HG02623 (cell line): ENCODE data around the gene TBX6.
"Not testable (repeated sequence)": the region's sequence is repeated elsewhere in the genome, so short reads cannot be mapped to it uniquely, and the experiment has no call there.

Experiments used
- ATAC-seq: cut with Tn5 transposase; IDR thresholded peaks from one replicate; pipeline ENCODE4 v1.9.1; 2021; ENCODE audit warnings: moderate library complexity; ENCODE audit not compliant: unreplicated experiment

Gene TBX6

DNA sequence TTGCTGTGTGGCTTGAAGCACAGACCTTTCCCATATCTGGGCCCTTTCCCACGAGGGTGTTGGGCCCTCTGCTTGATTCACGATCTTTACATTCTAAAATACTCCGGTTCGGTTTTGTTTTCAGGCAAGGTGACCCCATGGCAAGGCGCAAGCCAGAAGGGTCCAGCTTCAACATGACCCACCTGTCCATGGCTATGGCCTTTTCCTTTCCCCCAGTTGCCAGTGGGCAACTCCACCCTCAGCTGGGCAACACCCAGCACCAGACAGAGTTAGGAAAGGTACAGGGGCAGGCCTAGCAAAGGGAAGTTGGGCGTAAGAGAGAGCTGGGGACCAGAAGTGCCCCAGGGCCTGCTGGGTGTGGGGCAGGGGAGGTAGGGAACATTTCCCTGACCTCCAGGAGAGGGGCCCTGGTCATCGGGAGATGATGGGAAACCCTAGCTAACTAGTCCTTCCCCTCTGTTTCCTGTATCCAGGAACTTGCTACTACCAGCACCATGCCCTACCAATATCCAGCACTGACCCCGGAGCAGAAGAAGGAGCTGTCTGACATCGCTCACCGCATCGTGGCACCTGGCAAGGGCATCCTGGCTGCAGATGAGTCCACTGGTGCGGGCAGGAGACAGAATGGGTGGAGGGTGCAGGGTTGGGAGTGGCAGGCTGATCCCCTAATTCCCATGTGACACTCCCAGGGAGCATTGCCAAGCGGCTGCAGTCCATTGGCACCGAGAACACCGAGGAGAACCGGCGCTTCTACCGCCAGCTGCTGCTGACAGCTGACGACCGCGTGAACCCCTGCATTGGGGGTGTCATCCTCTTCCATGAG, 24.8 kb downstream of the TBX6 start:
- ATAC-seq, result no peak

- peak; percentile 1 for ATAC-seq
Observed at GRCh38 chr16:30065943-30066760, 25.6 kb downstream of the TBX6 start.

DNA sequence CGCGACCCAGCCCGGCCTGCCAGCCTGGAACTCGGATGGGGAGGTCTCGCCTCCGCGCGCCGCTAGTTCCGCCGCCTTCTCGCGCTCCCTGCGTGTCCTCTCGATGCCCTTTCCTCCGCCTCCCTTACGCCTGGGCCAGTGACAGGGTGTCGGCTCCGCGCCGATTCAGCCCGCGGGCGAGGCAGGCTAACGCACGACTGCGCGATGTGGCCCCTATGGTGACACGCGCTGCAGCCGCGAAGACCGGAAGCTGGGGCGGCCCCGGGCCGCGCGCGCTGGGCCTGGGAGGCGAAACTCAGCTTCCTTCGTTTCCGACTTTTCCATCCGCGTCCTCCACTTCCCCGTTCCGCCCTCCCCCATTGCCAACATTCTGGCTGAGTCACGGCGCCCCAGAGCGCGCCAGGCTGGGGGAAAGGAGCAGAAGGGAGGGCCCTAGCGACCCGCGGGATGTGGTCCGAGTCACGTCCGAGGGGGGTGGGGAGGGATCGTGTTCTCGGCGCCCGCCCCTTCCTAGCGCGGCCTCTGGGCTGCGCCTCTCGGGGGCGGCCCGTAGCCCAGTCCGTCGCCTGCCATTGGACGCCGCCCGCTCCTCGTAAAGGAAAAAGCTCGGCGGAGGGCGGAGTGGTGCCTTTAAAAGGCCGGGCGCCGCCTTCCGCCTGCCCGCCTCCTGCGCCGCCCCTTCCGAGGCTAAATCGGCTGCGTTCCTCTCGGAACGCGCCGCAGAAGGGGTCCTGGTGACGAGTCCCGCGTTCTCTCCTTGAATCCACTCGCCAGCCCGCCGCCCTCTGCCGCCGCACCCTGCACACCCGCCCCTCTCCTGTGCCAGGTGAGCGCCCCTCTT, 26.4 kb downstream of the TBX6 start, which contains the start of gene ALDOA:
ALDOA (plus strand) TSS at position 659 of the 841 bp plus-strand sequence. CDS start 1,138 bp downstream, outside the sequence.
- peak; percentile 73 for ATAC-seq

GRCh38 chr16:30064729-30065101, 27.0 kb downstream of the TBX6 start:
- no peak for ATAC-seq

- no peak for ATAC-seq
Observed at GRCh38 chr16:30063893-30064728, 27.6 kb downstream of the TBX6 start.

DNA sequence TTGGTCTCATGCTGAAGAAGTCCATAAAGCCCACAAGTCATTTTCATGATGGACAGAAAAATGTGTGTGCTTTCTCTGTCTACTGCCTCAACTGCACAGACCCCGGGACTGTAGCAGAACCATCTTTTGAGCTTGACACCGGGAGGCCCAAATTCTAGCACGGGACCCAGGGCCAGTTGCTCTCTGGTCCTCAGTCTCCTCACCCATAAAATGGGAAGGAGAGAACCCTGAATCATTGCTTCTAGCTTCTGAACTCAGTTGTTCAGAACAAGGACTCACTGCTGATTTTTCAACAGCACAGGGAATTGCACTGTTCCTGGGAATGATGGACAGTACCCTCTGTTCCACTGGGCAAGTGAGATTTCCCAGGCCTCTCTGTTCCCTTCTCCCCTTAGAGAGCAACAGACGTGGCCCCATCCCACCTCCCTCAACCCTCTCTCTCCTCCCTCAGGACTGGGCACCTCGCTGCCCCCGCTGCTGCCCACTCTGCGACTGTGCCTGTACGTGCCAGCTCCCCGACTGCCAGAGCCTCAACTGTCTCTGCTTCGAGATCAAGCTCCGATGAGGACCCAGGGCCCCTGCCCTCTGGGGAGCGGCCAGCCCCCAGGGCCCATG, 28.3 kb downstream of the TBX6 start:
- no peak for ATAC-seq

GRCh38 chr16:30060836-30061554, 30.7 kb downstream of the TBX6 start:
- ATAC-seq, result no peak

- no peak for ATAC-seq
Observed at GRCh38 chr16:30060346-30060745, 31.4 kb downstream of the TBX6 start.

DNA sequence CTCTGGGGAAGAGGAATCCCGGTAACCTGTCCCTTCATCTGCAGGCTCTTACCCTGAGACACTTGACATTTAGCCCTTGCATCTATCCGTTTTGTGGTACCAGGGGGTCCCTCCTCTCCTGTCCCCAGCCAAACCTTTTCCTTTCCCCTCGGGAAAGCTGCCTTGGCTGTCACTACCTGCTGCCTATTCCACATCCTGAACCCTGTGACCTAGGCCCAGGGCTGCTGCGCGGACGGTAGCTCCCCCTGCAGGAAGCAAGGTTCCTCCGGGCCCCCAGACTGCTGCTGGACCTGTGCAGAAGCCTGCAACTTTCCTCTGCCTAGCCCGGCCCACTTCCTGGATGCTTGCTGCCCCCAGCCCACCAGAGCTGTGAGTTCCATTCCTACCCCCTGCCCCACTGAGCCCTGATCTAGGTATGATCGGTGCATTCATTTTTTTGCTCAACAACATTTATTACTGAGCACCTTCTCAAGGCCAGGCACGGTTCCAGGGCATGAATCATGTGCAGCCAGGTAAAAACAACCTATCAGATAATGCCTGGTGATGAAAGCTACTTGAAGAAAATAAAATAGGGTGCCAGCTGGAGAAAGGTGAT, 36.7 kb downstream of the TBX6 start:
- ATAC-seq, result no peak

DNA sequence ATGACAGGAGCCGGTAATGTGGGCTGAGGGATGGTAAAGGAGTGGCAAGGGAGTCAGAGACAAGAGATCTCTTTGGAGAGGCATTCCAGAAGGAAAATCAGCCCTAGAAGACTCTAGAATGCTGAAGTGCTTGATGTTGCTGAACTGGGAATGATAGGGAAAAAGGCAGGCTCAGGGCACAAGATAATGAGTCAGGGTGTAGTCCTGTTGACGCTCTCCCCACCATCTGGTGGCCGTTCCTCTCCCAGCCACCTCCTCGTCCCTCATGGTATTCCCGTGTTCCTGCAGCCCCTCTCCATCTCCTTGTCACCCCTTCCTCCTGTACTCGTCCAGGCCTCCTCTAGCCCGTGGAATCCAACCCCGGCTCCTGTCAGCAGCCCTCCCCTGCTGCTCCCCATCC, 37.3 kb downstream of the TBX6 start:
- no peak for ATAC-seq

GRCh38 chr16:30053376-30054015, 38.2 kb downstream of the TBX6 start:
- no peak for ATAC-seq

GRCh38 chr16:30052671-30053372, 38.9 kb downstream of the TBX6 start:
- ATAC-seq, result no peak

GRCh38 chr16:30051518-30051917, 40.2 kb downstream of the TBX6 start:
- no peak for ATAC-seq

DNA sequence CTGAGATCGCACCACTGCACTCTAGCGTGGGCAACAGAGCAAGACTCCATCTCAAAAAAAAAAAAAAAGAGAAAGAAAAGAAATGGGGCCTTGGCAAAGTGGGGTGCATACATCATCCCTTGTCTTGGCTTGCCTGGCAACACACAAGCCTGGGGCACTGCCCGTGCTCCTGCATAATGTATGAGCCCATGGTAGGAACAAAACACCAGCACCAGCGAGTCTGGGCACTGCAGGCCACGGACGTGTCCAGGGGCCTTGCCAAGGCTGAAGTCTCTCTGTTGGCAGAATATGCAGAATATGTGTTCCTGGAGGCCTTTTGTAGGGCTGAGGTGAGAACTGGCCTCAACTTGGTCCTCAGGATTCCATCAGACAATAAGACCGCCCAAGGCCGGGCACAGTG, 41.9 kb downstream of the TBX6 start:
- ATAC-seq, result no peak

GRCh38 chr16:30046588-30046987, 45.1 kb downstream of the TBX6 start:
- ATAC-seq, result no peak

GRCh38 chr16:30046178-30046577, 45.5 kb downstream of the TBX6 start:
- no peak for ATAC-seq

GRCh38 chr16:30041841-30042240, 49.9 kb downstream of the TBX6 start:
- no peak for ATAC-seq

DNA sequence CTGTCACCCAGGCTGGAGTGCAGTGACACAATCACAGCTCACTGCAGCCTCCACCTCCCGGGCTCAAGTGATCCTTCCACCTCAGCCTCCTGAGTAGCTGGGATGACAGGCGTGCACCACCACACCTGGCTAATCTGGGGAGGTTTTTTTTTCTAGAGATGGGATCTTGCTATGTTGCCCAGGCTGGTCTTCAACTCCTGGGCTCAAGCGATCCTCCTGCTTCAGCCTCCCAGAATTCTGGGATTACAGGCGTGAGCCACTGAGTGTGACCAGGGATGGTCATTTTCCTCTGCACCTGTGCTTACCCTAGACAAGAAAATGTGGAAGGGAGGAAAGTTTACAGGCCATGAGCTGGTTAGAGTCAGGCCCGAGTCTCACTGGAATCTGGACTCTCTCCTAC, 51.0 kb downstream of the TBX6 start:
- ATAC-seq, result not testable (repeated sequence)
